ENCODE measurements around the gene FPR2.

Gene FPR2

GRCh38 chr19:51820011-51820410 is 59.0 kb downstream of the FPR2 start (continued):
- TF ChIP-seq ZNF202 (tag by site-specific recombination; IDR thresholded peaks at IDR 0.05; ENCODE audit: borderline replicate concordance) (no peak), ZNF214 (tag by site-specific recombination; IDR thresholded peaks at IDR 0.05; ENCODE audit: borderline replicate concordance) (no peak), ZNF112 (tag by site-specific recombination; IDR thresholded peaks at IDR 0.05) (no peak), ZNF777 (tag by site-specific recombination; IDR thresholded peaks at IDR 0.05; ENCODE audit: borderline replicate concordance) (no peak), ZNF621 (tag by site-specific recombination; IDR thresholded peaks at IDR 0.05) (no peak), ZNF707 (tag by site-specific recombination; IDR thresholded peaks at IDR 0.05) (no peak), ZNF830 (tag by site-specific recombination; IDR thresholded peaks at IDR 0.05; ENCODE audit: low read depth) (no peak), ZNF521 (tag by site-specific recombination; IDR thresholded peaks at IDR 0.05) (no peak), ZSCAN4 (tag by site-specific recombination; IDR thresholded peaks at IDR 0.05) (no peak)

Data from HEK293 (cell line).